NCI-H345 treated with DMSO at 0.1 percent for 48 hours (cell line): ENCODE results near the gene CFTR.
"Not testable (repeated sequence)": the region's sequence is repeated elsewhere in the genome, so short reads cannot be mapped to it uniquely, and the experiment has no call there.

Source experiments
- DNase-seq: peaks from one replicate; lab custom pipeline; 2025; ENCODE audit not compliant: unreplicated experiment; lab: John Stamatoyannopoulos, UW

CFTR gene

DNA sequence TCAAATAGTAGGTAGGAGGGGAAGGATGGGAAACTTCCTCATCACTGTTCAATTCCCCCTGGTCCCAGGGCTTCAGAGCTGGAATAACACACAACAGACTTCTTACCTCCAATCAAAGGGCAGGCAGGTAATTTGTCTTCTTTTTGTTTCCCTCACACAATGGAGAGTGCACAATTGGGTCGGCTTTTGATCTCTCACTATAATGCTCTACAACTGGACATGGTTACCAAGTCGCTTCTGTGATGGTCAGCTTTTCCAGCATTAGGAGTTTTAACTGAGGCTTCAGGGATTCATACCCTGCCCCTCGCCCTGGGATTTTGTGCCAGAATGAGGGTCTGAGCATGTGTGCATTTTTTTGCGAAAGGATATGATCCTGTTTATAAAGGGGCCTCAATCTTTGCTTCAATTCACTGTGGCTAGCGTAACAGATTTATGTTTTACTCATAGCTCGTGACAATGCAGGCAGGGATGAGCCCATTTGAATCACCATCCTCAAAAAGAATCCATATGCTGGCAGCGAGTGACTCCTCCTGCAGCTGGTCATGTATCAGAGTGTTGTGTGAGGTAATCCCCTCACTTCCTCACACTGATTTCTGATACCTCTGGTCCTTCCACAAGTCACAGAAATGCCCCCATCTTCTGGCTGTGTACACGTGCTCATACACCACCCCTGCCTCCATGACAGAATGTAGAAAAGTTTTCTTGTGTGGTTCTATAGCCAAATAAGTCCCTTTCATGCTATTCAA is 203.8 kb downstream of the CFTR start:
- DNase-seq, result no peak

DNA sequence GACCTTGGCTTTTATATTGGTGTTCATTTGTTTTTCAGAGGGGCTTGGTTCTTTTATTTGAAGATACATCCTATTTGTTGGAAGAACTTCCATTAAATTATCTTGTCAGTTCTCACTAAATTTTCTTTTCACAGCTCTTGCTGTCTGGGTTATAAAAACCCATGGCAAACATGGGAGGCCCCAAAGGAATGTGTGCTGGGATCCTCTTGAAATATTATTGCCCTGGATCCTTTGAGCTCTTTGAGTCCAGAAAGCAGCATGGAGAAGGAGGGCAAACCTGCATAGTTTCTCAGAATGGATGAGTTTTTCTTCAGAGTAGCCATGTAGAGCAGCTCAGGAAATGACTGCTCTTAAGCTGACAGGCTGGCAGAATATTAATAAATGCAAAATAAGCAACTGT is 206.0 kb downstream of the CFTR start:
- no peak for DNase-seq

DNA sequence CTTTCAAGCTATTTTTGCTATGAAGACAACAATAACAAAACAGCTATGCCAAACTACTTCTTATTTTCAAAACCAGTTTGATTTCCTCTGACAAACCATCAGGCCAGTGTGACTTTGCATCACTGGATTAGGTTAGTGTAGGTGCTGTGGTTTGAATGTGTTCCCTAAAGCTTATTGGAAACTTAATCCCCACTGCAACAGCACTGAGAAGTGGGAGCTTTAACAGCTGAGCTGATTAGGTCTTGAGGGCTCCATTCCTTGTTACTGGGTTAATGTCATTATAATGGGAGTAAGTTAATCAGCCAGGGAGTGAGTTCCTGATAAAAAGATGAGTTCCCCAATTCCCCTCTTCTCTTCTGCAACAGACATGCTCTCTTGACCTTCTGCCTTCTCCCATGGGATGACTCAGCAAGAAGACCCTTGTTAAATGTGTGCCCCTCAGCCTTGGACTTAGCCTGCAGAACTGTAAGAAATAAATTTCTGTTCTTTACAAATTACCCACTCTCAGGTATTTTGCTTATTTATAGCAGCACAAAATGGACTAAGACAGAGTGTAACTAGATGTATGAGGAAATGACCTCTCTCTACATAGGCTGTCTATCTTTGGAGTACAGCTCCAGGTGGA is 206.6 kb downstream of the CFTR start:
- DNase-seq, result no peak

DNA sequence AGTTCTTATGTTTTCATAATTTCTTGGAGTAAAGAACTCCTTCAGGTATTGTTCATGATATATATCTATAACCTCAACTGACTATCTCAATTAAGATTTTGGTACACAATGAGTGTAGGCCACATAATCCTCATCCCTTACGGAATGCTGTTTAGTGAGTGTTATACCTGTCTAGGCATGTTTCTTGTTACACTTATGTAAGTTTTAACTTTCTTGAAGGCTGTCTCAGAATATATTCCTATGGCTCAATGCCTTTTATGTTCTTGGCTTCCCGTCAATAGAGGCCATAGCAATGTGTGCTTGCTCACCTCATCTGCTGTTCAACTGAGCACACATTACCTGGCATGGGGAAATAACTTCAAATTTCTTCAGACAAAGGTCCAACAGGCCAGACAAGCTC is 208.3 kb downstream of the CFTR start:
- DNase-seq, result no peak

DNA sequence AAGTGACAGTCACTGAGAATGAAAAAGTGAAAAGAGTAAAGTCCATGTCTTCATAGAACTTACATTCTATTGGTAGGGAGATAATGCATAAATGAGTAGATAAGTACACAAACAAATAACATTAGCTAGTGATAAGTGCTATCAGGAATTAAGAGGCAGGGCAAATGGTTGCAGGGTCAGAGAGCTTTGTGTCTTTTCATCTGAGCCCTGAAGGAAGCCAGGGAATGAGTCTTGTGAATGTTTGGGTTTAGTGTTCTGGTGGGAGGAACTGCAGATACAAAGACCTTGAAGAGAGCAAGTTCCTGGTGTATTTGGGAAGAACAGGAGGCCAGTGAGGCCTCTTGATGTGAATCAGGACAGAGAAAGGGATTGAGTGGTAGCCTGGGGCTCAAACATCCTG is 209.6 kb downstream of the CFTR start:
- DNase-seq, result no peak

DNA sequence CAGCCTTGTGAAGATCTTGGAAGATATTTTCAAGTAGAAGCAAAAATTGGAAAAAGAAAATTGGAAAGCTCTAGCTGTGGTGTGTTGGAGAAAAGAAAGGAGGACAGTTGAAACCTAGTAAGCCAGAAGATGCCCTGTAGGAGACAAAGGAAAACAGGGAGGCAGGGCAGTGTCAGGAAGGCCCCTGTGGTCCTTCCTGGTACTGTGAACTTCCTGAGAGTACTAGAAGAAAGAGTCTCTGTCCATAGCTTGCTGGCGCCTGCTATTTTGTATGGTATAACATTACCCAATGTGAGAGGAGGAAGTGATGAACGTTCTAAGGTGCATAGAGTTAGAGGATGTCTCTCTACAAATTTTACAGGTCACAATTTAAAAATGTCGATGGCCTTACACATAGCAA is 210.3 kb downstream of the CFTR start:
- DNase-seq, result no peak

DNA sequence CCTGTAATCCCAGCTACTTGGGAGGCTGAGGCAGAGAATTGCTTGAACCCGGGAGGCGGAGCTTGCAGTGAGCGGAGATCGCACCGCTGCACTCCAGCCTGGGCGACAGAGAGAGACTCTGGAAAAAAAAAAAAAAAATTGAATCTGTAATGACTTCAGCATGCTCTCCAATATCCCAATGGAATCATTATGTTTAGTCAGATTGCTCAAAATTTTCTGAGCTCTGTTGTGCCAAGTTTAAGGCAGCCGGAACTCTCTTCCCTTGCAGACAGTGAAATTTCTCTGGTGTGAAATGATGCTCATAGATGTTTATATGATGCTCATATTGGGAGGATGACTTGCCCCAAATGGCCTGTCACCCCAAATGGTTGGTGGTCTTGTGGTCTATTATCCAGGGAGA is 212.5 kb downstream of the CFTR start:
- no peak for DNase-seq

DNA sequence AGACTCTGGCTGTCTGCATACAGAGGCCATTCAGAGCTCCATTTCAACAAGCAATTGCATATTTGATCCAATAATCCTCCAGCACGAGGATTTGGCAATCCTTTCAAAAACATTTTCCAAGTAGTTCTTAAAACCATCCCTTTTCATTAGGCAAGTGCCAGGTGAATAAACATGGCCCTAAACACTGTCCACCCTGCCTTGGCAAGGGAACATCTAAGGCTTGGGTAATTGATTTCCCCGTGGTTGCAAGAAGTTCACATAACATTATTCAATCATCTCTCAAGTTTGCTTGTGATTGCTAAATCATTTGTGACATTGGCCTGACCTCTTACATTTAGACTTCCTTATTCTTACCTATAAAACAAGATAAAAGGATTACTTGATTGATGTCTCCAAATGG is 218.2 kb downstream of the CFTR start:
- DNase-seq, result no peak

DNA sequence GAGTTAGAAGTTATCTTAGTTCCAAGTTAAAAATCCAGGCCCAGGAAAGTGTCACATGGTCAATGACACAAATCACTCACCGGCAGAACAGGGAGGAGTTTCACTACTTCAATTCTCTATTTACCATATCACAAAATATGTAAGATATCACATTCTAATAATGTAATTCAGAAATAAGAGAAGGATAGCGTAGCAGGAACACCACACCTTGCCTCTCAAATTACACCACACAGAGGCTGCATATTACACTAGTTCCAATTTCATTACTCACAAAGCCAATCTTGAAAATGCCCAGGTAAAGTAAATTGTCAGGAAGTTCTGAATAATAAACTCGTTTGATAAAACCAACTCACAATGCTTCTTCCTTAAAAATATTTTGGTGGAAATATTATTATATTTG is 224.2 kb downstream of the CFTR start:
- no peak for DNase-seq

DNA sequence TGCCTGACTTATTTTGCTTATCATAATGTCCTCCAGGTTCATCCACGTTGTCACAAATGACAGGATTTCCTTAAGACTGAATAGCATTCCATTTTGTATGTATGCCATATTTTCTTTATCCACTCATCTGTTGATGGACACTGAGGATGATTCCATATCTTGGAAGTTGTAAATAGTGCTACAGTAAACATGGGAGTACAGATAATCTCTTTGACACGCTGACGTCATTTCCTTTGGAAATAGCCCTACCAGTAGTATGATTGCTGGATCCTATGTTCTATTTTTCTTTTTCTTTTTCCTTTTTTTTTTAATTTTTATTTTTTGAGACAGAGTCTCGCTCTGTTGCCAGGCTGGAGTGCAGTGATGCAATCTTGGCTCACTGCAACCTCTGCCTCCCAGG is 225.8 kb downstream of the CFTR start:
- DNase-seq, result no peak

DNA sequence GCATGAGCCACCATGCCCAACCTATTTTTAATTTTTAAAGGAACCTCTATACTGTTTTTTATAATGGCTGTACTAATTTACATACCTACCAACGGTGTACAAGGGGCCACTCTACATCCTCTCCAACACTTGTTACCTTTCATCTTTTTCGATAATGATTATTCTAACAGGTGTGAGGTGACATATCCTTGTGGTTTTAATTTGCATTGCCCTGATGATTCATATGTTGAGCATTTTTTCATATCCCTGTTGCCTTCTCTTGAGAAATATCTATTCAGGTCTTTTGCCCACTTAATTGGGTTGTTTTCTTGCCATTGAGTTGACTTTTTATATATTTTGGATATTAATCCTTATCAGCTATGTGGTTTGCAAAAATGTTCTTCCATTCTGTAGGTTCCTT is 226.4 kb downstream of the CFTR start:
- DNase-seq, result no peak

DNA sequence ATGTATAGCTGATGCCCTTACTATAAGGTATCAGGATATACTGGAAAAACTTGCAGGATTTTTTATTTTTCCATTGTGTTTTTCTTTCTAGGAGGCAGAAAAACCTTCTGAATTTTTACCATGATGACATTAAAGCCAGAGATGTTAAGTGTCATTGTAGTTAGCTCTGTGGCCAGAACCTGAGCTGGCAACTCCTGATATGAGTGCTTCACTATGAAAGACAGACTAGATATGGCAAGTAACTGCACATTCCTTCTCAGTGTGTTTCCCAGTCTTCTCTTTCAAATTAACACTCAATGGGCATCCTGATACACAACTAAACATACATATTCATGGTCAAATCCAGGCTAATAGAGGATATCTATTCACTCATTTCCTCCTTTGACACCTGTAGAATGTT is 227.3 kb downstream of the CFTR start:
- no peak for DNase-seq

DNA sequence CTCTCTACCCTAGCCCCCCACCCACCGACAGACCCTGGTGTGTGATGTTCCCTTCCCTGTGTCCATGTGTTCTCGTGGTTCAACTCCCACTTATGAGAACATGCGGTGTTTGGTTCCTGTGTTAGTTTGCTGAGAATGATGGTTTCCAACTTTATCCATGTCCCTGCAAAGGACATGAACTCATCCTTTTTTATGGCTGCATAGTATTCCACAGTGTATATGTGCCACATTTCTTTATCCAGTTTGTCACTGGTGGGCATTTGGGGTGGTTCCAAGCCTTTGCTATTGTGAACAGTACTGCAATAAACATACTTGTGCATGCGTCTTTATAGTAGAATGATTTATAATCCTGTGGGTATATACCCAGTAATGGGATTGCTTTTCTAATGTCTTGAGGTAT is 228.3 kb downstream of the CFTR start:
- not testable (repeated sequence) for DNase-seq

DNA sequence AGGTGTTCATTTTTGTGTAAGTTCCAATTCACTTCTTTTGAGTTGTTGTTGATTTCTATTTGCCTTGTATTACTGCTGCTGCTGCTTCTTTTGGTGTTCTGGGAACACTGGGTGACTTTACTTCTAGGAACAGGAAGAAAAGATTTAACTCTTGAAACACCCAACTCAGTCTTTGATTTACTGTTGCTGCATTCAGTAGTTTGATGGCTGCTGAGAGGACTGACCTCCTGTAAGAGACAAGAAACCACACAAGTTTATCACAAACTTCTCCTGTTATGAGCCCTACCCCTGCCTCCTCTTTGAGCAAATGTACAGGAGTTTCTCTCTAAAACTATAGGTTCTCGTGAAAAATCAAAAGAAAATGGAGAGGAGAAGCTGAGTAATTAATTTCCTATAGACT is 231.7 kb downstream of the CFTR start:
- no peak for DNase-seq

DNA sequence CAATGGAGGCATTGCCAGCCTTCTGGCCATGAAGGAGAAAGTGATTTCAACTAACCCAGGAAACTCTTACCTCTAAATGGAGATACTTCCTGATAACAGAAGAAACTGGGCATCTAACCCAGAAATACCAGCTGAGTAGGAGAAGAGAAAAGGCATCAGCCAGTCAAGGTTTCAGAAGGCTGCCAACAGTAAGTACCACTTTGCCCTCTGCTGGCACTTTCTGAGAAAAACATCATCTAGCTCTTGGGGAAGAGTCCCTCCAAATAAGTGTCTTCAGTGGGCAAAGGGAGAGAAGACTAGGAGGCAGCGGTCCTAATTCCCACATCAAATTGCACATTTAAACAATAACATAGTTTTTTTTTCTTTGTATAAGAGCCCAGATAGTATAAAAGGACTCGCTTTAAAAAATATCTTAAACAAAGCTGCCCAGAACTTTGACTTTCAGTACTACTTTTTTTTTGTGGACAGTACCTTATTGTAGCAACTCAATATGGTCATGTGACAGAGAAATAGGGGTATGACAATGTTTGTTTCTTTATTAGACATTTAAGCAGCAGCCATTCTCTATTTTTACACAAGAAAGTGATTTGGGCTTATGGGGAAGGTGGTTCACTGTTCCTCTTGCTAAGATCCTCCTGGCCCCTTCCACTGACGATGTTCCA is 236.1 kb downstream of the CFTR start:
- peak; percentile 6 for DNase-seq

DNA sequence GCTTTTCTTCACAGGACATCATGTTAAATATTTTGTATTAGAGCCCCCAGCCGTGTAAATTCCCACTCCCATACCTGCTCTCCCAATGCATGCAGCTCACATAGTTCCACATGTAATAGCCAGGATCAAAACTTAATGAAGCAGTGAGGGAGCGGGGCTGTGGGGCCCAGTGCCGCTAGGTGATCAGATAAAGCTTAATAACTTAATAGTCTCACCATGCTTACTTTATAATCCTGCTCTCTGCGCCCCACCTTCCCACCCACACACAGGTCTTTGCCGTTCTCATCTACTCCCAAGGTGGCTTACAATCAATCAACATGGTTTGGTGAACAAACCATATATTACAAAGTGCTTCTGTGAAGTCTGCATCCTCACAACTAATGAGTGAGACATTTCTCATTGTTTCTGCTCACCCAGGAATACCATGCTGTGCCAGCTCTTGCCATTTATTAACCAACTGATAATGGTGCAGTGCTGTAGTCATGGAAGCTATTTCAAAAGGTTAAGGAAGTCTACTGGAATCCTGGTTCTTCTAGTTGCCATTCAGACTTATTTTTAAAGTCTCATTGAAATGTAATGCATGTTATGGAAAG is 237.0 kb downstream of the CFTR start:
- DNase-seq, result no peak

DNA sequence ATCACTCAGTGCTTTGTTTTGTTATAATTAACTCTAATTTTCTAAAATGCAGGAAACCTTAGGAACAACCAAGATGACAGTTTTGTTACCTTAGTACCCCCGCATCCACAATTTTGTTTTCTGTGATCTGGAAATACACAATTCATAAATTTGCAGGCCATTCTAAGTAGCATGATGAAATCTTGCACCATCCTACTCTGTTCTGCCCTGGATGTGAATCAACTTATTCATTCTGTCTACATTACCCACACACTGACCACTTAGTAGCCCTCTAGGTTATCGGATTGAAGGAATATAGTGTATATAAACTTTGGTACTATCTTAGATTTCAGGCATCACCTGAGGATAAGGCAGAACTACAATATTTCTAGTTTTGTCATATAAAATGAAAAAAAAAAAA is 237.5 kb downstream of the CFTR start:
- DNase-seq, result no peak
